Measurements from ENCODE around the gene PCDHGA11. TPM values are rescaled to one million over a fixed set of nuclear protein-coding genes. Genes with fewer than 3 reads are reported as not detected.
"Not testable (repeated sequence)": the region's sequence is repeated elsewhere in the genome, so short reads cannot be mapped to it uniquely, and the experiment has no call there.

PCDHGA11 gene
- total RNA-seq = 5.1 TPM
- long read RNA-seq = 0 reads

DNA sequence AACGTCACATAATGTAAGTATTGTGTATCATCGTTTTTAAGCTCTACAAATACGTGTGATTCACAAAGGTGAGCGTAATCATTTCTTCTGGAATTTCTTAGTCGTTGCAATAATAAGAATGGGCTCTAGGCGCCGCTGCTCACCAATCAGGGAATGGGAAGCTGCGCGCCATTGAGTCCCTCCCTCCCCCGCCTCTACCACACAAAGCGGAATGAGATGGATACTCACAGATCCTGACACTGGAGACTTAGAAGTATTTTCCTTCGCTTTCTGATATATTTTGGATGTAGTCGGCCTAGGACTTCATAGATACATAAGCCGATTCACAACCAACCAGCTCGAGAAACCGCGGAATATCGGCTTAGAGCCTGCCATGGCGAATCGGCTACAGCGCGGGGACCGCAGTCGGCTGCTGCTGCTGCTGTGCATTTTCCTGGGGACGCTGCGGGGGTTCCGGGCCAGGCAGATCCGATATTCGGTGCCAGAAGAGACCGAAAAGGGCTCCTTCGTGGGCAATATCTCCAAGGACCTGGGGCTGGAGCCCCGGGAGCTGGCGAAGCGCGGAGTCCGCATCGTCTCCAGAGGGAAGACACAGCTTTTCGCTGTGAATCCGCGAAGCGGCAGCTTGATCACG, at the start of gene PCDHGA11:
Gene PCDHGA11 (plus strand): TSS at position 197 of the 634 bp plus-strand sequence. CDS start 177 bp downstream, at position 374.
- DNase-seq (no peak), ATAC-seq (ENCODE audit: poor library complexity) (peak; percentile 41)
- intact Hi-C loops (cut with DNase I) = no loop called here

DNA sequence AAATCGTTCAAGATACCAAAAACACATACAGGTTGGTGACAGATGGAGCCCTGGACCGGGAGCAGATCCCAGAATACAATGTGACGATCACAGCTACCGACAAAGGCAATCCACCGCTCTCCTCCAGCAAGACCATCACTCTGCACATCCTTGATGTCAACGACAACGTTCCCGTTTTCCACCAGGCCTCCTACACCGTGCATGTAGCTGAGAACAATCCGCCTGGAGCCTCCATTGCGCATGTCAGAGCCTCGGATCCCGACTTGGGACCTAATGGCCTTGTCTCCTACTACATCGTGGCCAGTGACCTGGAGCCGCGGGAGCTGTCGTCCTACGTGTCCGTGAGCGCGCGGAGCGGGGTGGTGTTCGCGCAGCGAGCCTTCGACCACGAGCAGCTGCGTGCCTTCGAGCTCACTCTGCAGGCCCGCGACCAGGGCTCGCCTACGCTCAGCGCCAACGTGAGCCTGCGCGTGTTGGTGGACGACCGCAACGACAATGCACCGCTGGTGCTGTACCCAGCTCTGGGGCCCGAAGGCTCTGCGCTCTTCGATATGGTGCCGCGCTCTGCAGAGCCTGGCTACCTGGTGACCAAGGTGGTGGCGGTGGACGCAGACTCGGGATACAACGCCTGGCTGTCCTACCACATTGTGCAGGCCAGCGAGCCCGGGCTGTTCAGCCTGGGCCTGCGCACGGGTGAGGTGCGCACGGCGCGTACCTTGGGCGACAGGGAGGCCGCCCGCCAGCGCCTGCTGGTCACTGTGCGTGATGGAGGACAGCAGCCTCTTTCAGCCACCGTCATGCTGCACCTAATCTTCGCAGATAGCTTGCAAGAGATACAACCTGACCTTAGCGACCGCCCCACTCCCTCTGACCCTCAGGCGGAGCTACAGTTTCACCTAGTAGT, 49.0 kb upstream of the PCDHGA11 start:
- ATAC-seq (ENCODE audit: poor library complexity) (peak; percentile 55), DNase-seq (no peak)
- intact Hi-C loops (cut with DNase I) = no loop called here

DNA sequence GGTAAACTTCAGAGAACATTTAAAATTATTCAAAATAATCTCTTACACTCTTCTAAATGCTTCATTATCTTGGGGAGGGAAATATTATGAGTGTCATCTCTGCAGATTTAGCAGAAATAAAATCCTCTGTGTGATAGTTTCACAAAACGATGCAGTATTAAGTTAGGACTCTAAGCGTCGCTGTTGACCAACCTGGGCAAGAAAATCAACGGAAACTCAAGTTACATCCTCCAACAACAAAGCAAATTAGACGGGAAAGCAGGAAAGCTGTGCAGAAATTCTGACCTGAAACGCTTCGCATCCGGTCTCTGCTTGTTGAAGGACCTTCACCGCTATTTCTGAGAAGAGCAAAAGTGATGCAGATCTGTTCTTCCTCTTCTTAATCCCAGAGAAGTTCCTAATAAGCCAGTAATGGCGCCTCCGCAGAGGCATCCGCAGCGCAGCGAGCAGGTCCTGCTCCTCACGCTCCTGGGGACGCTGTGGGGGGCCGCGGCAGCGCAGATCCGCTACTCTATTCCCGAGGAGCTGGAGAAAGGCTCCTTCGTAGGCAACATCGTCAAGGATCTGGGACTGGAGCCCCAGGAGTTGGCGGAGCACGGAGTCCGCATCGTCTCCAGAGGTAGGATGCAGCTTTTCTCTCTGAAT, 47.1 kb upstream of the PCDHGA11 start, which contains the start of gene PCDHGA6:
Gene PCDHGA6 (plus strand): TSS at position 219 of the 645 bp plus-strand sequence. CDS start 193 bp downstream, at position 412.
- ATAC-seq (ENCODE audit: poor library complexity) (peak; percentile 37), DNase-seq (no peak)
- intact Hi-C loops (cut with DNase I) = no loop called here

DNA sequence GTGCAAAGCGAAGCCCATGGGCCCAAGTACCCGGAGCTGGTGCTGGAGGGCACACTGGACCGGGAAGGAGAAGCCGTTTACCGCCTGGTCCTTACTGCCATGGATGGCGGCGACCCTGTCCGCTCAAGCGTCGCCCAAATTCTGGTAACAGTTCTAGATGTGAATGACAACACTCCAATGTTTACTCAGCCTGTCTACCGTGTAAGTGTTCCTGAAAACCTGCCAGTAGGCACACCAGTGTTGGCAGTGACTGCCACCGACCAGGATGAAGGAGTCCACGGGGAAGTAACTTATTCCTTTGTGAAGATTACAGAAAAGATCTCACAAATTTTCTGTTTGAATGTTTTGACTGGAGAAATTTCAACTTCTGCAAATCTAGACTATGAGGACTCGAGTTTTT, 46.2 kb upstream of the PCDHGA11 start:
- intact Hi-C loops (cut with DNase I) = no loop called here
- ATAC-seq (ENCODE audit: poor library complexity) (peak; percentile 72), DNase-seq (no peak)

DNA sequence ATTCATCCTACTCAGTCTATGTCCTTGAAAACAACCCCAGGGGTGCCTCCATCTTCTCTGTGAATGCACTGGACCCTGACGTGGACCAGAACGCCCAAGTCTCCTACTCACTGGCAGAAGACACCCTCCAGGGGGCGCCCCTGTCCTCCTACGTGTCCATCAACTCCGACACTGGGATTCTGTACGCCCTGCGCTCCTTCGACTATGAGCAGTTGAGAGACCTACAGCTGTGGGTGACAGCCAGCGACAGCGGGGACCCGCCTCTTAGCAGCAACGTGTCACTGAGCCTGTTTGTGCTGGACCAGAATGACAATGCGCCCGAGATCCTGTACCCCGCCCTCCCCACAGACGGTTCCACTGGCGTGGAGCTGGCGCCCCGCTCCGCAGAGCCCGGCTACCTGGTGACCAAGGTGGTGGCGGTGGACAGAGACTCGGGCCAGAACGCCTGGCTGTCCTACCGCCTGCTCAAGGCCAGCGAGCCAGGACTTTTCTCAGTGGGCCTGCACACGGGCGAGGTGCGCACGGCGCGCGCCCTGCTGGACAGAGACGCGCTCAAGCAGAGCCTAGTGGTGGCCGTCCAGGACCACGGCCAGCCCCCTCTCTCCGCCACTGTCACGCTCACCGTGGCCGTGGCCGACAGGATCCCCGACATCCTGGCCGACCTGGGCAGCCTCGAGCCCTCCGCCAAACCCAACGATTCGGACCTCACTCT, 45.3 kb upstream of the PCDHGA11 start:
- ATAC-seq (ENCODE audit: poor library complexity); intact Hi-C loops (cut with DNase I); DNase-seq: not testable (repeated sequence)

DNA sequence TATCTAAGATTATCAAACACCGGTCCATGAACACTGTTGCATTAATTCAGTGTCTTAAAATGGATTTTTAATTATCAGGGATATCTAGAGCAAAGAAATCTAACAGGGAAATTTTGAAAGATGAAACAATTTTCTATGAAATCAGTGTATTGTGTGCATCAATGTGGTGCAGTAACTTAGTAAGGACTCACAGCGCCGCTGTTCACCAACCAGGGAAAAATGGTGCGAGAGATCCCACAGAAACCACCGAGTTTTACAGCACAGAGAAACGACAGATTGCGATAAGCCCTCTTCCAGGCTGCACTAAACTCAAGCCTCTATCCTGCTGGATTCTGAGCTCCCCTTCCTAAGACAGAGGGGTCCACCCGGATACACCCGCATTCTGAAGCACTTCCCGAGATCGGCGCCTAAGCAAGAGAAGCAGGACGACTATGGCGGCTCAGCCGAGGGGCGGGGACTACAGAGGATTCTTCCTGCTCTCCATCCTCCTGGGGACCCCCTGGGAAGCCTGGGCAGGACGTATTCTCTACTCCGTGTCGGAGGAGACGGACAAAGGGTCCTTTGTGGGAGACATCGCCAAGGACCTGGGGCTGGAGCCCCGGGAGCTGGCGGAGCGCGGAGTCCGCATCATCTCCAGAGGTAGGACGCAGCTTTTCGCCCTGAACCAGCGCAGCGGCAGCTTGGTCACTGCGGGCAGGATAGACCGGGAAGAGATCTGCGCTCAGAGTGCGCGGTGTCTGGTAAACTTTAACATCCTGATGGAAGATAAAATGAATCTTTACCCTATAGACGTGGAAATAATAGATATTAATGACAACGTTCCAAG, 38.2 kb upstream of the PCDHGA11 start, which contains the start of gene PCDHGA7:
Gene PCDHGA7 (plus strand): TSS at position 274 of the 826 bp plus-strand sequence. CDS start 158 bp downstream, at position 432.
- DNase-seq = no peak
- peak; percentile 34 for ATAC-seq (ENCODE audit: poor library complexity)
- intact Hi-C loops (cut with DNase I) = no loop called here

DNA sequence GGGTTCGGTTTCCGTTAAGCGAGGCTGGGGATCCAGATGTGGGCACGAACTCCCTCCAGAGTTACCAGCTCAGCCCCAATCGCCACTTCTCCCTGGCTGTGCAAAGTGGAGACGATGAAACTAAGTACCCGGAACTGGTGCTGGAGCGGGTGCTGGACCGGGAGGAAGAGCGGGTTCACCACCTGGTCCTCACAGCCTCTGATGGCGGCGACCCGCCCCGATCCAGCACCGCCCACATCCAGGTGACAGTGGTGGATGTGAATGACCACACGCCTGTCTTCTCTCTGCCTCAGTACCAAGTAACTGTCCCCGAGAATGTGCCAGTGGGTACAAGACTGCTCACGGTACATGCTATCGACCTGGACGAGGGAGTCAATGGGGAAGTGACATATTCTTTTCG, 37.5 kb upstream of the PCDHGA11 start:
- DNase-seq (no peak), ATAC-seq (ENCODE audit: poor library complexity) (no peak)
- intact Hi-C loops (cut with DNase I) = no loop called here

DNA sequence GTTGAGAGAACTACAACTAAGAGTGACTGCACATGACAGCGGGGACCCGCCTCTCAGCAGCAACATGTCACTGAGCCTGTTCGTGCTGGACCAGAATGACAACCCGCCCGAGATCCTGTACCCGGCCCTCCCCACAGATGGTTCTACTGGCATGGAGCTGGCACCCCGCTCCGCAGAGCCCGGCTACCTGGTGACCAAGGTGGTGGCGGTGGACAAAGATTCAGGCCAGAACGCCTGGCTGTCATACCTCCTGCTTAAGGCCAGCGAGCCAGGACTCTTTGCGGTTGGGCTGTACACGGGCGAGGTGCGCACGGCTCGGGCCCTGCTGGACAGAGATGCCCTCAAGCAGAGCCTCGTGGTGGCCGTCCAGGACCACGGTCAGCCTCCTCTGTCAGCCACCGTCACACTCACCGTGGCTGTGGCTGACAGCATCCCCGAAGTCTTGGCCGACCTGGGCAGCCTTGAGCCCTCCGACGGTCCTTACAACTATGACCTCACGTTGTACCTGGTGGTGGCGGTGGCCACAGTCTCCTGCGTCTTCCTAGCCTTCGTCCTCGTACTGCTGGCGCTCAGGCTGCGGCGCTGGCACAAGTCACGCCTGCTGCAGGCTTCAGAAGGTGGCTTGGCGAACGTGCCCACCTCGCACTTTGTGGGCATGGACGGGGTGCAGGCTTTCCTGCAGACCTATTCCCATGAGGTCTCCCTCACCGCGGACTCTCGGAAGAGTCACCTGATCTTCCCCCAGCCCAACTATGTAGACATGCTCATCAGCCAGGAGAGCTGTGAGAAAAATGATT, 36.2 kb upstream of the PCDHGA11 start:
- ATAC-seq (ENCODE audit: poor library complexity) (no peak), DNase-seq (no peak)
- intact Hi-C loops (cut with DNase I) = no loop called here

DNA sequence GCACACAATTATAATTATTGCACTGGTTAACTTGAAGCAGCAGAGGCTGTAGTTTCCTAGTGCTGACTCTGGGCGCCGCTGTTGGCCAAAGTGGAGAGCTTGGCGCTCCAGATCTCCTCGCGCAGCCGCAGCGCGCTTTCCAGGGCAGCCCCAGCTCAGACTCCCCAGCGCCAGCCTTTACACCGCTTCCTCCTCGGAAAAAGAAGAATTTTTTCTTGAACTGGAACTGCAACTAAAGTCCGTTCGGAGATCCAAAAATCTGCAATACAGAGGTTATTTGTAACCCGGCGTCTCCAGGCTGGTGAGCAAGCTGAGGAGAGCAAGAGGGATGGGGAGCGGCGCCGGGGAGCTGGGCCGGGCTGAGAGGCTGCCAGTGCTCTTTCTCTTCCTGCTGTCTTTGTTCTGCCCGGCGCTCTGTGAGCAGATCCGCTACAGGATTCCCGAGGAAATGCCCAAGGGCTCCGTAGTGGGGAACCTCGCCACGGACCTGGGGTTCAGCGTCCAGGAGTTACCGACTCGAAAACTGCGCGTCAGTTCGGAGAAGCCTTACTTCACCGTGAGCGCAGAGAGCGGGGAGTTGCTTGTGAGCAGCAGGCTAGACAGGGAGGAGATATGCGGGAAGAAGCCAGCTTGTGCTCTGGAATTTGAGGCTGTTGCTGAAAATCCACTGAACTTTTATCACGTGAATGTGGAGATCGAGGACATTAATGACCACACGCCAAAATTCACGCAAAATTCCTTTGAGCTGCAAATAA, 33.1 kb upstream of the PCDHGA11 start, which contains the start of gene PCDHGB4:
Gene PCDHGB4 (plus strand): TSS at position 142 of the 755 bp plus-strand sequence. CDS start 187 bp downstream, at position 329.
- DNase-seq = not testable (repeated sequence)

DNA sequence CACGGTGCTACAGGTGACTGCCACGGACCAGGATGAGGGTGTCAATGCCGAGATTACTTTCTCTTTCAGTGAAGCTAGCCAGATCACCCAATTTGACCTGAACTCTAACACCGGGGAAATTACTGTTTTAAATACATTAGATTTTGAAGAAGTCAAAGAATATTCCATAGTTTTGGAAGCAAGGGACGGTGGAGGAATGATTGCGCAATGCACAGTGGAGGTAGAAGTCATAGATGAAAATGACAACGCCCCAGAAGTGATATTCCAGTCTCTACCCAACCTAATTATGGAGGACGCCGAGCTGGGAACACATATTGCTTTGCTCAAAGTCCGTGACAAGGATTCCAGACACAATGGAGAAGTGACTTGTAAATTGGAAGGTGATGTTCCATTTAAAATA, 32.2 kb upstream of the PCDHGA11 start:
- DNase-seq (no peak), ATAC-seq (ENCODE audit: poor library complexity) (no peak)
- intact Hi-C loops (cut with DNase I) = no loop called here

More for the DNA sequence above, 33.1 kb upstream of the PCDHGA11 start, which contains the start of gene PCDHGB4:
- intact Hi-C loops (cut with DNase I) = not testable (repeated sequence)
- ATAC-seq (ENCODE audit: poor library complexity) = peak; percentile 90

DNA sequence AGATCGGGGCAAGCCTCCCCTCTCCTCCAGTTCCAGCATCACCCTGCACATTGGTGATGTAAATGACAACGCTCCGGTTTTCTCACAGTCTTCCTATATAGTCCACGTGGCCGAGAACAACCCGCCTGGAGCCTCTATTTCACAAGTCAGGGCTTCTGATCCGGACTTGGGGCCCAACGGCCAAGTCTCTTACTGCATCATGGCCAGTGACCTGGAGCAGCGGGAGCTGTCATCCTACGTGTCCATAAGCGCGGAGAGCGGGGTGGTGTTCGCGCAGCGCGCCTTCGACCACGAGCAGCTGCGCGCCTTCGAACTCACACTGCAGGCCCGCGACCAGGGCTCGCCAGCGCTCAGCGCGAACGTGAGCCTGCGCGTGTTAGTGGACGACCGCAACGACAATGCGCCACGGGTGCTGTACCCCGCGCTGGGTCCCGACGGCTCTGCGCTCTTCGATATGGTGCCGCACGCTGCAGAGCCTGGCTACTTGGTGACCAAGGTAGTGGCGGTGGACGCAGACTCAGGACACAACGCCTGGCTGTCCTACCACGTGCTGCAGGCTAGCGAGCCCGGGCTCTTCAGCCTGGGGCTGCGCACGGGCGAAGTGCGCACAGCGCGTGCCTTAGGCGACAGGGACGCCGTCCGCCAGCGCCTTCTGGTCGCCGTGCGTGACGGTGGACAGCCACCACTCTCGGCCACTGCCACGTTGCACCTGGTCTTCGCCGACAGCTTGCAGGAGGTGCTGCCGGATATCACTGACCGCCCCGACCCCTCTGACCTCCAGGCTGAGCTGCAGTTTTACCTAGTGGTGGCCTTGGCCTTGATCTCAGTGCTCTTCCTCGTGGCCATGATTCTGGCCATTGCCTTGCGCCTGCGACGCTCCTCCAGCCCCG, 31.5 kb upstream of the PCDHGA11 start:
- no peak for DNase-seq
- ATAC-seq (ENCODE audit: poor library complexity) = no peak
- intact Hi-C loops (cut with DNase I) = no loop called here

DNA sequence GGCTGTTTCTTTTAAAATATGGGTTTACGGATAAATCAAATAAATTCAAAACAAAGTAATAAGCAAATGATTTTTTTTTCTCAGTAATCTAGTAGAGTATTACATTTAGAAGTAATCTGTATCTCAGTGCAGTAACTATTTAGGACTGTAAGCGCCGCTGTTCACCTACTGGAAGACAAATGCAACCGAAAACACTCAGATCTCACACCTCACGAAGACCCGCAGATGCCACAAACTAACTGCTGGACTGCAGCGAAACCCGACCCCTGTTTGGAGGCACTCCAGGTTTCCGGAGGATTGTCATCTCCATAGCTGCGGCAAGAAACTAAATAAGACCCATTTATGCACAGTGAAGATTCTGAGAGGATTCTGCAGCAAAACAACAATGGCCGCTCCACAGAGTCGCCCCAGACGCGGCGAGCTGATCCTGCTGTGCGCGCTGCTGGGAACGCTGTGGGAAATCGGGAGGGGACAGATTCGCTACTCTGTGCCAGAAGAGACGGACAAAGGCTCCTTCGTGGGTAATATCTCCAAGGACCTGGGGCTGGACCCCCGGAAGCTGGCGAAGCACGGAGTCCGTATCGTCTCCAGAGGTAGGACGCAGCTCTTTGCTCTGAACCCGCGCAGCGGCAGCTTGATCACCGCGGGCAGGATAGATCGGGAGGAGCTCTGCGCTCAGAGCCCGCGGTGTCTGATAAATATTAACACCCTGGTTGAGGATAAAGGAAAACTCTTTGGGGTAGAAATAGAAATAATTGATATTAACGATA, 28.2 kb upstream of the PCDHGA11 start, which contains the start of gene PCDHGA8:
Gene PCDHGA8 (plus strand): TSS at position 205 of the 770 bp plus-strand sequence. CDS start 181 bp downstream, at position 386.
- intact Hi-C loops (cut with DNase I) = no loop called here
- no peak for ATAC-seq (ENCODE audit: poor library complexity)
- no peak for DNase-seq

DNA sequence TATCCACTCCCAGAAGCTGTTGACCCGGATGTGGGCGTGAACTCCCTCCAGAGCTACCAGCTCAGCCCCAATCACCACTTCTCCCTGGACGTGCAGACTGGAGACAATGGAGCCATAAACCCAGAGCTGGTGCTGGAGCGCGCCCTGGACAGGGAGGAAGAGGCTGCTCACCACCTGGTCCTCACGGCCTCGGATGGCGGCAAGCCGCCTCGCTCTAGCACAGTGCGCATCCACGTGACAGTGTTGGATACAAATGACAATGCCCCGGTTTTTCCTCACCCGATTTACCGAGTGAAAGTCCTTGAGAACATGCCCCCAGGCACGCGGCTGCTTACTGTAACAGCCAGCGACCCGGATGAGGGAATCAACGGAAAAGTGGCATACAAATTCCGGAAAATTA, 27.6 kb upstream of the PCDHGA11 start:
- no peak for ATAC-seq (ENCODE audit: poor library complexity)
- DNase-seq = no peak
- intact Hi-C loops (cut with DNase I) = no loop called here
